HepG2 (cell line): ENCODE data around the gene NFATC1. TPM values are rescaled to one million over a fixed set of nuclear protein-coding genes. Genes with fewer than 3 reads are reported as not detected.

Source experiments
- ATAC-seq: fragments of 200-7000 bp; cut with Tn5 transposase; 3 replicates; pipeline ENCODE4 v1.9.1; 2020; ENCODE audit warnings: mild to moderate bottlenecking, moderate library complexity
- BruUV-seq: library from RNA; stranded (reverse); fragments of 400-500 nt; replicated peaks from 2 replicates; lab custom pipeline; 2021; lab: Mats Ljungman, UMichigan
- CTCF ChIA-PET: fragments of 300-600 bp; formaldehyde crosslinking; extraction: SDS; loops from one replicate; lab custom pipeline; 2021; ENCODE audit warnings: low total read pairs, inconsistent platforms, low intra/inter-chr PET ratio; lab: Yijun Ruan, JAX
- POLR2A ChIA-PET: fragments of 350-600 bp; sonication (Branson Sonifier 250); formaldehyde crosslinking; loops from one replicate; lab custom pipeline; 2020; ENCODE audit warnings: antibody characterized with exemption, inconsistent platforms; lab: Yijun Ruan, JAX
- DNase-seq: peaks from one replicate; pipeline ENCODE4 v3.0.0-alpha.2; 2015; ENCODE audit warnings: low spot score
- FAIRE-seq: peaks from 3 replicates; lab custom pipeline; 2011; peaks lifted over from hg19 to GRCh38; lab: Jason Lieb, UNC
- H2AFZ ChIP-seq: one replicate; pipeline ENCODE4 v1.6.1; 2011; ENCODE audit warnings: low read length, inconsistent platforms
- H3K27ac ChIP-seq: fragments of 300-600 bp; 3 replicates; pipeline ENCODE4 v1.8.0; 2011; ENCODE audit warnings: mixed run types, mild to moderate bottlenecking, mixed read lengths, low read length, inconsistent platforms; ENCODE audit not compliant: insufficient read depth; ENCODE audit errors: extremely low read length
- H3K27me3 ChIP-seq, 2 experiments: fragments of 200-600 bp in 1 of 2; 2 replicates in 1 of 2; 3 replicates in 1 of 2; pipeline versions ENCODE4 v1.6.0 to v1.8.0; 2011; ENCODE audit warnings: low read length in 2 of 2, mild to moderate bottlenecking in 2 of 2, moderate library complexity in 2 of 2, inconsistent platforms in 1 of 2; ENCODE audit not compliant: insufficient read depth in 2 of 2, control insufficient read depth in 1 of 2
- H3K36me3 ChIP-seq, 2 experiments: fragments of 200-600 bp in 1 of 2; replicated peaks in 1 of 2; 2 replicates in 1 of 2; 3 replicates in 1 of 2; pipeline versions ENCODE4 v1.5.1 to v1.8.0; 2011; ENCODE audit warnings: low read length in 2 of 2, inconsistent platforms in 1 of 2; ENCODE audit not compliant: insufficient read depth in 2 of 2, control insufficient read depth in 1 of 2
- H3K4me1 ChIP-seq: 2 replicates; pipeline ENCODE4 v1.5.1; 2012; ENCODE audit warnings: low read length, inconsistent platforms; ENCODE audit not compliant: insufficient read depth
- H3K4me2 ChIP-seq: 2 replicates; pipeline ENCODE4 v1.6.0; 2011; ENCODE audit warnings: low read depth, low read length, inconsistent platforms
- H3K4me3 ChIP-seq, 3 experiments: fragments of 200-600 bp in 1 of 3; sonication (generic), shearing (Covaris generic) in 1 of 3; replicated peaks in 1 of 3; 2 replicates each; pipeline ENCODE4 v1.5.1; 2011 to 2016; ENCODE audit warnings: low read length in 3 of 3, inconsistent platforms in 2 of 3, low read depth in 2 of 3, mild to moderate bottlenecking in 2 of 3, control low read depth in 1 of 3, mixed read lengths in 1 of 3; ENCODE audit not compliant: insufficient read depth in 1 of 3
- H3K79me2 ChIP-seq: one replicate; pipeline ENCODE4 v1.6.1; 2011; ENCODE audit warnings: low read length, inconsistent platforms; ENCODE audit not compliant: insufficient read depth
- H3K9ac ChIP-seq: 2 replicates; pipeline ENCODE4 v1.6.0; 2011; ENCODE audit warnings: mild to moderate bottlenecking, low read depth, low read length, inconsistent platforms; ENCODE audit not compliant: insufficient read depth
- H3K9me3 ChIP-seq: 2 replicates; pipeline ENCODE4 v1.5.1; 2012; ENCODE audit warnings: mild to moderate bottlenecking, low read length
- H4K20me1 ChIP-seq: 2 replicates; pipeline ENCODE4 v1.6.0; 2011; ENCODE audit warnings: inconsistent platforms, mild to moderate bottlenecking, low read length, moderate library complexity; ENCODE audit not compliant: insufficient read depth
- BORCS8-MEF2B ChIP-seq: sonication (generic); formaldehyde crosslinking; IDR thresholded peaks from 2 replicates; pipeline ENCODE4 v1.8.0; 2022; ENCODE audit warnings: mild to moderate bottlenecking, missing genetic modification reagents
- CERS6 ChIP-seq: sonication (generic); formaldehyde crosslinking; IDR thresholded peaks from 2 replicates; pipeline ENCODE4 v1.5.0; 2020; ENCODE audit warnings: missing genetic modification reagents
- DMAP1 ChIP-seq: IDR thresholded peaks from 2 replicates; pipeline ENCODE4 v1.6.1; 2016
- DMTF1 ChIP-seq: sonication (generic); formaldehyde crosslinking; IDR thresholded peaks from 2 replicates; pipeline ENCODE4 v1.4.0; 2020; ENCODE audit warnings: mild to moderate bottlenecking, missing genetic modification reagents
- FOXP4 ChIP-seq: sonication (generic); formaldehyde crosslinking; IDR thresholded peaks from 2 replicates; pipeline ENCODE4 v1.4.0; 2020; ENCODE audit warnings: missing genetic modification reagents
- IKZF1 ChIP-seq: fragments of 450-650 bp; IDR thresholded peaks from 2 replicates; pipeline ENCODE4 v1.7.1; 2016
- PAX8 ChIP-seq: sonication (generic); formaldehyde crosslinking; IDR thresholded peaks from 2 replicates; pipeline ENCODE4 v1.8.0; 2022; ENCODE audit warnings: mild to moderate bottlenecking, missing genetic modification reagents, borderline replicate concordance
- ZNF710 ChIP-seq: sonication (generic); formaldehyde crosslinking; IDR thresholded peaks from 2 replicates; pipeline ENCODE4 v1.5.0; 2020; ENCODE audit warnings: mild to moderate bottlenecking, missing genetic modification reagents, borderline replicate concordance
- WGBS: methylation state at CpG from one replicate; pipeline ENCODE4 v1.1.6; 2017; ENCODE audit warnings: low lambda C conversion rate; 5-methylcytosine and 5-hydroxymethylcytosine counted together
- in situ Hi-C: cut with HindIII; loops from 2 replicates; pipeline ENCODE4 v1.10.0; 2017; ENCODE audit warnings: low pct_unique_long_range_greater_than_20kb; ENCODE audit not compliant: extremely low pct_ligation_motif_present
- intact Hi-C: fragments of 100-400 bp; cut with micrococcal nuclease; formaldehyde crosslinking; loops from one replicate; pipeline ENCODE4 v1.10.0; 2022; ENCODE audit not compliant: unreplicated experiment
- polyA plus RNA-seq, 8 experiments: library from polyadenylated mRNA; depleted of rRNA in 3 of 8; stranded (reverse) in 7 of 8; unstranded in 1 of 8; fragments of >200 nt; fragmentation: Illumina TruSeq in 4 of 8; extraction: Trizol in 4 of 8; gene quantifications; 2 replicates each; pipeline versions ENCODE4 v1.2.1 to v1.2.3, GENCODE V29; 2011 to 2016; ENCODE audit warnings: low read depth in 4 of 8, missing spikeins in 1 of 8, mixed read lengths in 1 of 8; ENCODE audit not compliant: insufficient read depth in 1 of 8
- total RNA-seq, 5 experiments: library from RNA; depleted of rRNA; stranded (reverse); fragments of >200 nt; fragmentation: Illumina TruSeq; extraction: Trizol; gene quantifications; 2 replicates each; pipeline ENCODE4 v1.2.3, GENCODE V29; 2016; ENCODE audit warnings: low read depth in 1 of 5

Gene NFATC1
- total and polyA plus RNA-seq, 2 of the 13 experiments (the other 11 are each of a cell fraction or from before 2014, with no cell fraction given), result not detected

GRCh38 chr18:79486356-79487182 lies 90.8 kb downstream of the NFATC1 start:
- CTCF ChIA-PET, result no interaction called here

More at GRCh38 chr18:79486356-79487182, 90.8 kb downstream of the NFATC1 start:
- TF ChIP-seq DMTF1 (CRISPR knock-in tag), result no peak
- TF ChIP-seq CERS6, result no peak
- TF ChIP-seq ZNF710, result no peak
- no peak for TF ChIP-seq IKZF1
- no peak for TF ChIP-seq PAX8 (CRISPR knock-in tag)
- TF ChIP-seq BORCS8-MEF2B, result no peak
- no peak for TF ChIP-seq DMAP1
- no peak for TF ChIP-seq FOXP4 (CRISPR knock-in tag)
- Histone ChIP-seq H3K27ac (no peak overlapping the region), H3K4me2 (no peak overlapping the region), H3K4me1 (no peaks in the 10 kb centered on the region), H4K20me1 (no peaks in the 10 kb centered on the region), H3K27me3 (peaks cover 21 to 53% of the 10 kb centered on the region in 2 experiments), H3K36me3 (no peaks in the 10 kb centered on the region), H3K4me3 (no peak overlapping the region), H3K79me2 (no peaks in the 10 kb centered on the region), H2AFZ (no peak overlapping the region), H3K9ac (no peak overlapping the region), H3K9me3 (no peaks in the 10 kb centered on the region)
- no peak for FAIRE-seq
- in situ Hi-C loops, result no loop called here
- POLR2A ChIA-PET, result no interaction called here
- intact Hi-C loops, result no loop called here
- no peak for ATAC-seq
- DNase-seq, result no peak
- no TSS peak for BruUV-seq
- 60% methylated on average over 23 of the region's 69 CpGs for WGBS
